Rectal smooth muscle tissue (tissue), 1 donor: Measurements from ENCODE around the gene CFAP92.
"Not testable (repeated sequence)": the region's sequence is repeated elsewhere in the genome, so short reads cannot be mapped to it uniquely, and the experiment has no call there.

Source experiments
- H3K27ac ChIP-seq: one replicate; pipeline ENCODE4 v1.7.0; 2013; ENCODE audit warnings: low read depth, low read length, inconsistent platforms
- H3K27me3 ChIP-seq: one replicate; pipeline ENCODE4 v1.7.0; 2013; ENCODE audit warnings: low read length; ENCODE audit not compliant: control insufficient read depth, insufficient read depth
- H3K36me3 ChIP-seq: one replicate; pipeline ENCODE4 v1.7.0; 2013; ENCODE audit warnings: low read length; ENCODE audit not compliant: control insufficient read depth, insufficient read depth
- H3K4me1 ChIP-seq: one replicate; pipeline ENCODE4 v1.7.0; 2013; ENCODE audit warnings: low read length; ENCODE audit not compliant: control insufficient read depth, insufficient read depth
- H3K4me3 ChIP-seq: one replicate; pipeline ENCODE4 v1.7.0; 2013; ENCODE audit warnings: low read length
- H3K9ac ChIP-seq: one replicate; pipeline ENCODE4 v1.7.0; 2013; ENCODE audit warnings: low read length

Gene CFAP92

GRCh38 chr3:128932516-128933212 lies 61.2 kb downstream of the CFAP92 start:
- H3K4me1 ChIP-seq, result no peaks in the 10 kb centered on the region
- H3K27me3 ChIP-seq, result no peaks in the 10 kb centered on the region
- H3K9ac ChIP-seq, result no peak overlapping the region
- no peak overlapping the region for H3K27ac ChIP-seq
- H3K4me3 ChIP-seq, result no peak overlapping the region
- no peaks in the 10 kb centered on the region for H3K36me3 ChIP-seq

GRCh38 chr3:128931046-128931445 lies 62.8 kb downstream of the CFAP92 start:
- Histone ChIP-seq H3K9ac (no peak overlapping the region), H3K4me1 (no peaks in the 10 kb centered on the region), H3K27me3 (no peaks in the 10 kb centered on the region), H3K27ac (no peak overlapping the region), H3K4me3 (no peak overlapping the region), H3K36me3 (no peaks in the 10 kb centered on the region)

DNA sequence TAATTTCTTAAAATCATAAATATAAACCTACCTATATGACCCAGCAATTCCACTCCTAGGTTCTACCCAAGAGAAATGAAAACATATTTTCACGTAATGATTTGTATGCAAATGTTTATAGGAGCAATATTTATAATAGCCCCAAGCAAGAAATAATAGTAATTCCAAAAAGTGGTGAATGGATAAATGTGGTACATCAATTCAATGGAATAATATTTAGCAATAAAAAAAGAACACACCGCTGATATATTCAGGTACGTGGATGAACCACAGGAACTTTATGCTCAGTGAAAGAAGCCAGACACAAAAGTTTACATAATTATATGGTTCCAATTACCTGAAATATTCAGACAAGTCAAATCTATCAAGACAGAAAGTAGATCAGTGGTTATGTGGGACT lies 64.5 kb downstream of the CFAP92 start:
- Histone ChIP-seq H3K36me3 (no peaks in the 10 kb centered on the region), H3K27me3 (no peaks in the 10 kb centered on the region), H3K9ac (no peak overlapping the region), H3K4me1 (no peaks in the 10 kb centered on the region), H3K27ac (no peak overlapping the region), H3K4me3 (no peak overlapping the region)

- not testable (repeated sequence) for H3K36me3 ChIP-seq, H3K27ac ChIP-seq, H3K9ac ChIP-seq, H3K27me3 ChIP-seq, H3K4me3 ChIP-seq, H3K4me1 ChIP-seq
These were observed 69.9 kb downstream of the CFAP92 start for GRCh38 chr3:128923986-128924385.

- H3K4me3 ChIP-seq, result no peak overlapping the region
- H3K27ac ChIP-seq, result no peak overlapping the region
- H3K4me1 ChIP-seq, result no peaks in the 10 kb centered on the region
- no peaks in the 10 kb centered on the region for H3K36me3 ChIP-seq
- H3K27me3 ChIP-seq, result no peaks in the 10 kb centered on the region
- H3K9ac ChIP-seq, result no peak overlapping the region
These were observed 70.3 kb downstream of the CFAP92 start for GRCh38 chr3:128923576-128923975.

DNA sequence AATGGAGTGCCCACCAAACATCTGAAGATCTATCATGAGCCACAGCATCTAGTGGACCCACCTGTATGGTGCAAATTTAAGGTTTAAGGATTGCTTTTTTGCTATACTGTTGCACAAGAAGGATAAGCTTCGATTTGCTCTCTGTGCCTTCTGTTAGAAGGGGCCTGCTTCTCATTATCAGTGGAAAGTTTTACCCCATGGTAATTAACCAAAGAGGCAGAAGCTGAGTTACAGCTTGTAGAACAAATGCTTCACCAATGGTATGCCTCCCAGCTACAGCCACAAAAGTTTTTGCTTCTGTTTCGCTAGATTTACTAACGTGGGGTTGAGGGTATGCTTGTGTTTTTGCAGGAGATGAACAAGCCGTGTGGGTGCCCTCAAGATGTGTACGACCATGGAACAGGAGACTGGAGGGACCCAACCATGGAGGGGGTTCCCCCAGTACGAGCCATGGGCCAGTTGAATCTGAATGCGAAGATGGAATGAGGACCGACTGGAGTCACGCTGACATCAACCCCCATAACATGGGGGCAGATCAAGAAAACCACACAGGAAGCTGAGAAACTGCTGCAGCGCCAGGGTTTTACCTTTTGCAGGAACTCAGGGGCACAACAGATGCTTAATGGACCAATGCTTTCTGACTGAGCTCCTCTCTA lies 70.9 kb downstream of the CFAP92 start:
- no peaks in the 10 kb centered on the region for H3K36me3 ChIP-seq
- no peaks in the 10 kb centered on the region for H3K4me1 ChIP-seq
- no peak overlapping the region for H3K4me3 ChIP-seq
- no peak overlapping the region for H3K27ac ChIP-seq
- no peaks in the 10 kb centered on the region for H3K27me3 ChIP-seq
- H3K9ac ChIP-seq, result no peak overlapping the region

DNA sequence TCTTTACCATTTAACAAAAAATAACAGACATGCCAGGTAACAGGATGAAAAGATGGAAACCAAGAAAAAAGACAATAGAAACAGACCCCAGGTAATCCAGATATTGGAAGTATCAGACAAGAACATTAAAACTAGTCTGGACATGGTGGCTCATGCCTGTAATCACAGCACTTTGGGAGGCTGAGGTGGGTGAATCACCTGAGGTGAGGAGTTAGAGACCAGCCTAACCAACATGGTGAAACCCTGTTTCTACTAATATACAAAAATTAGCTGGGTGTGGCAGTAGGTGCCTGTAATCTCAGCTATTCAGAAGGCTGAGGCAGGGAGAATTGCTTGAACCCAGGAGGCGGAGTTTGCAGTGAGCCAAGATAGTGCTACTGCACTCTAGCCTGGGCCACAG lies 73.9 kb downstream of the CFAP92 start:
- H3K9ac ChIP-seq, result no peak overlapping the region
- H3K27ac ChIP-seq, result no peak overlapping the region
- no peak overlapping the region for H3K4me3 ChIP-seq
- H3K27me3 ChIP-seq, result no peaks in the 10 kb centered on the region
- peaks cover 6% of the 10 kb centered on the region for H3K36me3 ChIP-seq
- no peaks in the 10 kb centered on the region for H3K4me1 ChIP-seq

GRCh38 chr3:128917291-128917690 lies 76.6 kb downstream of the CFAP92 start:
- Histone ChIP-seq H3K4me1 (no peaks in the 10 kb centered on the region), H3K9ac (no peak overlapping the region), H3K27ac (no peak overlapping the region), H3K27me3 (no peaks in the 10 kb centered on the region), H3K4me3 (no peak overlapping the region), H3K36me3 (peaks cover 14% of the 10 kb centered on the region)

GRCh38 chr3:128914966-128915645 lies 78.8 kb downstream of the CFAP92 start:
- H3K36me3 ChIP-seq, result peaks cover 23% of the 10 kb centered on the region

DNA sequence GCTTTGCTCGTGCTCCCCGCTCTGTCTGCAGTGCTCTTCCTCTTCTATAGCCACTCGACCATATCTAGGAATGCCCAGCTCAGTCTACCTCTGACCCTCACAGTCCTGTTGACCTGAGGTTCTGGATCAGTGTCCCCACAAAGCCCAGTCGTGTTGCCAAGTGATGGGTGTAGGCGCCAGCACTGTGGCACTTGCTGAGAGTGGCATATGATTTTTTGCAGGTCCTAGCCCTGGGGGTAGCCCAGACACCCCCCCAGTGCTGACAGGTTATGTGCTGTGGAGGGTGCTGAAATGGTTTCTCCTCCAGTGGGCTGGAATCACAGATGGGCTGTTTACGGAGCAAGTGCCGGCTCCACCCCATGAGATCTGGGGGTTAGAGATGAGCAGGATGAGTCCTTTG lies 82.0 kb downstream of the CFAP92 start:
- no peak overlapping the region for H3K9ac ChIP-seq
- H3K4me1 ChIP-seq, result no peaks in the 10 kb centered on the region
- H3K4me3 ChIP-seq, result no peak overlapping the region
- H3K27me3 ChIP-seq, result no peaks in the 10 kb centered on the region
- H3K36me3 ChIP-seq, result peaks cover 47% of the 10 kb centered on the region
- no peak overlapping the region for H3K27ac ChIP-seq

More at GRCh38 chr3:128914966-128915645, 78.8 kb downstream of the CFAP92 start:
- no peak overlapping the region for H3K27ac ChIP-seq
- no peak overlapping the region for H3K9ac ChIP-seq
- H3K27me3 ChIP-seq, result no peaks in the 10 kb centered on the region
- H3K4me3 ChIP-seq, result no peak overlapping the region
- no peaks in the 10 kb centered on the region for H3K4me1 ChIP-seq

DNA sequence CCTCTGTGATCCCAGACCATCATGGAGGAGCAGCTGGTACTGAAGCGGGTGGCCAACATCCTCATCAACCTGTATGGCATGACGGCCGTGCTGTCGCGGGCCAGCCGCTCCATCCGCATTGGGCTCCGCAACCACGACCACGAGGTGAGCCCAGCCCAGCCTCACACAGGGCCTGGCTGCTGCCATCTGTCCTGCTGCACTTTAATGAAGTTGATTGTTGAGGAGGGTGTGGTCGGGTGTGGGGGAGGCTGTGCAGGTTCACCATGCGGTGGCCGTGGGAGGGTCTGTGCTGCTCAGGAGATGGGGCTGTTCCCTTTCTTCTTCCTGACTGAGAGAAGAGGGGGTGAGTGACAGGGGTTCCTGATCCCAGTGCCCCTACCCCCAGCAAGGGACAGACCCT lies 83.9 kb downstream of the CFAP92 start:
- Histone ChIP-seq H3K4me3 (no peak overlapping the region), H3K4me1 (no peaks in the 10 kb centered on the region), H3K27me3 (no peaks in the 10 kb centered on the region), H3K9ac (no peak overlapping the region), H3K27ac (no peak overlapping the region), H3K36me3 (peaks cover 55% of the 10 kb centered on the region)

- peaks cover 61% of the 10 kb centered on the region for H3K36me3 ChIP-seq
- H3K4me3 ChIP-seq, result no peak overlapping the region
- no peak overlapping the region for H3K27ac ChIP-seq
These were observed 84.9 kb downstream of the CFAP92 start for GRCh38 chr3:128908951-128909350.

More at GRCh38 chr3:128908951-128909350, 84.9 kb downstream of the CFAP92 start:
- Histone ChIP-seq H3K4me1 (no peaks in the 10 kb centered on the region), H3K9ac (no peak overlapping the region), H3K27me3 (no peaks in the 10 kb centered on the region)
